HepG2 (cell line): ENCODE measurements around the gene CYP27A1. TPM values are rescaled to one million over a fixed set of nuclear protein-coding genes. Genes with fewer than 3 reads are reported as not detected.

Experiments used
- HNF4G ChIP-seq, 2 experiments: sonication (generic) in 1 of 2; formaldehyde crosslinking in 1 of 2; IDR thresholded peaks; 2 replicates each; pipeline versions ENCODE4 v1.4.0 to v1.6.1; 2011 to 2020; ENCODE audit warnings: borderline replicate concordance in 2 of 2, low read depth in 2 of 2, mild to moderate bottlenecking in 2 of 2, low read length in 1 of 2, missing genetic modification reagents in 1 of 2, moderate library complexity in 1 of 2
- JUNB ChIP-seq: sonication (generic); formaldehyde crosslinking; IDR thresholded peaks from 2 replicates; pipeline ENCODE4 v1.8.0; 2022; ENCODE audit warnings: missing genetic modification reagents, mild to moderate bottlenecking, borderline replicate concordance
- KAT8 ChIP-seq: IDR thresholded peaks from 2 replicates; pipeline ENCODE4 v1.6.1; 2016; ENCODE audit warnings: missing genetic modification reagents, missing compliant biosample characterization
- MEIS2 ChIP-seq: sonication (generic); formaldehyde crosslinking; IDR thresholded peaks from 2 replicates; pipeline ENCODE4 v1.9.0; 2021; ENCODE audit warnings: mild to moderate bottlenecking, missing genetic modification reagents
- NRL ChIP-seq: sonication (generic); formaldehyde crosslinking; IDR thresholded peaks from 2 replicates; pipeline ENCODE4 v1.5.0; 2020; ENCODE audit warnings: missing genetic modification reagents, mild to moderate bottlenecking, moderate library complexity, borderline replicate concordance
- PCBP1 ChIP-seq: fragments of 200-400 bp; formaldehyde crosslinking; IDR thresholded peaks from 2 replicates; pipeline ENCODE4 v1.6.1; 2017; ENCODE audit warnings: mild to moderate bottlenecking, low read depth, low read length, borderline replicate concordance
- POLR2G ChIP-seq: fragments of 200-400 bp; formaldehyde crosslinking; IDR thresholded peaks from 2 replicates; pipeline ENCODE4 v1.6.1; 2018; ENCODE audit warnings: mild to moderate bottlenecking, low read depth, low read length, moderate library complexity
- PTBP1 ChIP-seq: fragments of 200-400 bp; formaldehyde crosslinking; IDR thresholded peaks from 2 replicates; pipeline ENCODE4 v1.6.1; 2018; ENCODE audit warnings: low read length, low read depth; ENCODE audit not compliant: poor library complexity, severe bottlenecking
- SP4 ChIP-seq: sonication (generic); formaldehyde crosslinking; IDR thresholded peaks from 2 replicates; pipeline ENCODE4 v1.8.1; 2023; ENCODE audit warnings: mild to moderate bottlenecking, missing genetic modification reagents
- SRSF9 ChIP-seq: fragments of 200-400 bp; formaldehyde crosslinking; IDR thresholded peaks from 2 replicates; pipeline ENCODE4 v1.6.1; 2018; ENCODE audit warnings: borderline replicate concordance, mild to moderate bottlenecking, low read depth, low read length; ENCODE audit not compliant: insufficient read depth, poor library complexity, severe bottlenecking
- TCF7 ChIP-seq: sonication (generic); IDR thresholded peaks from 2 replicates; pipeline ENCODE4 v1.6.1; 2016; ENCODE audit warnings: antibody characterized with exemption, low read depth
- ZNF10 ChIP-seq: sonication (generic); formaldehyde crosslinking; IDR thresholded peaks from 2 replicates; pipeline ENCODE4 v1.4.0; 2020; ENCODE audit warnings: mild to moderate bottlenecking, low read depth, missing genetic modification reagents, borderline replicate concordance
- ZNF124 ChIP-seq: sonication (generic); formaldehyde crosslinking; IDR thresholded peaks from 2 replicates; pipeline ENCODE4 v1.4.0; 2020; ENCODE audit warnings: missing genetic modification reagents
- ZNF317 ChIP-seq: sonication (generic); formaldehyde crosslinking; IDR thresholded peaks from 2 replicates; pipeline ENCODE4 v1.5.0; 2020; ENCODE audit warnings: mild to moderate bottlenecking, missing genetic modification reagents
- ZNF354B ChIP-seq: sonication (generic); formaldehyde crosslinking; IDR thresholded peaks from 2 replicates; pipeline ENCODE4 v1.8.0; 2022; ENCODE audit warnings: mild to moderate bottlenecking, missing genetic modification reagents
- polyA plus RNA-seq, 8 experiments: library from polyadenylated mRNA; depleted of rRNA in 3 of 8; stranded (reverse) in 7 of 8; unstranded in 1 of 8; fragments of >200 nt; fragmentation: Illumina TruSeq in 4 of 8; extraction: Trizol in 4 of 8; gene quantifications; 2 replicates each; pipeline versions ENCODE4 v1.2.1 to v1.2.3, GENCODE V29; 2011 to 2016; ENCODE audit warnings: low read depth in 4 of 8, missing spikeins in 1 of 8, mixed read lengths in 1 of 8; ENCODE audit not compliant: insufficient read depth in 1 of 8
- total RNA-seq, 5 experiments: library from RNA; depleted of rRNA; stranded (reverse); fragments of >200 nt; fragmentation: Illumina TruSeq; extraction: Trizol; gene quantifications; 2 replicates each; pipeline ENCODE4 v1.2.3, GENCODE V29; 2016; ENCODE audit warnings: low read depth in 1 of 5
- TF ChIP-seq, protein P1 (sequence below): sonication (generic); formaldehyde crosslinking; IDR thresholded peaks from 2 replicates; pipeline ENCODE4 v1.4.0; 2020; ENCODE audit warnings: missing genetic modification reagents
- TF ChIP-seq, protein P2 (sequence below): IDR thresholded peaks from 2 replicates; pipeline ENCODE4 v1.6.1; 2016; ENCODE audit warnings: low read depth
- TF ChIP-seq, protein P3 (sequence below): IDR thresholded peaks from 2 replicates; pipeline ENCODE4 v1.6.1; 2016

The CYP27A1 gene
- total and polyA plus RNA-seq, 2 of the 13 experiments (the other 11 are each of a cell fraction or from before 2014, with no cell fraction given) = 157 to 266 TPM

- TF ChIP-seq, protein P1, sequence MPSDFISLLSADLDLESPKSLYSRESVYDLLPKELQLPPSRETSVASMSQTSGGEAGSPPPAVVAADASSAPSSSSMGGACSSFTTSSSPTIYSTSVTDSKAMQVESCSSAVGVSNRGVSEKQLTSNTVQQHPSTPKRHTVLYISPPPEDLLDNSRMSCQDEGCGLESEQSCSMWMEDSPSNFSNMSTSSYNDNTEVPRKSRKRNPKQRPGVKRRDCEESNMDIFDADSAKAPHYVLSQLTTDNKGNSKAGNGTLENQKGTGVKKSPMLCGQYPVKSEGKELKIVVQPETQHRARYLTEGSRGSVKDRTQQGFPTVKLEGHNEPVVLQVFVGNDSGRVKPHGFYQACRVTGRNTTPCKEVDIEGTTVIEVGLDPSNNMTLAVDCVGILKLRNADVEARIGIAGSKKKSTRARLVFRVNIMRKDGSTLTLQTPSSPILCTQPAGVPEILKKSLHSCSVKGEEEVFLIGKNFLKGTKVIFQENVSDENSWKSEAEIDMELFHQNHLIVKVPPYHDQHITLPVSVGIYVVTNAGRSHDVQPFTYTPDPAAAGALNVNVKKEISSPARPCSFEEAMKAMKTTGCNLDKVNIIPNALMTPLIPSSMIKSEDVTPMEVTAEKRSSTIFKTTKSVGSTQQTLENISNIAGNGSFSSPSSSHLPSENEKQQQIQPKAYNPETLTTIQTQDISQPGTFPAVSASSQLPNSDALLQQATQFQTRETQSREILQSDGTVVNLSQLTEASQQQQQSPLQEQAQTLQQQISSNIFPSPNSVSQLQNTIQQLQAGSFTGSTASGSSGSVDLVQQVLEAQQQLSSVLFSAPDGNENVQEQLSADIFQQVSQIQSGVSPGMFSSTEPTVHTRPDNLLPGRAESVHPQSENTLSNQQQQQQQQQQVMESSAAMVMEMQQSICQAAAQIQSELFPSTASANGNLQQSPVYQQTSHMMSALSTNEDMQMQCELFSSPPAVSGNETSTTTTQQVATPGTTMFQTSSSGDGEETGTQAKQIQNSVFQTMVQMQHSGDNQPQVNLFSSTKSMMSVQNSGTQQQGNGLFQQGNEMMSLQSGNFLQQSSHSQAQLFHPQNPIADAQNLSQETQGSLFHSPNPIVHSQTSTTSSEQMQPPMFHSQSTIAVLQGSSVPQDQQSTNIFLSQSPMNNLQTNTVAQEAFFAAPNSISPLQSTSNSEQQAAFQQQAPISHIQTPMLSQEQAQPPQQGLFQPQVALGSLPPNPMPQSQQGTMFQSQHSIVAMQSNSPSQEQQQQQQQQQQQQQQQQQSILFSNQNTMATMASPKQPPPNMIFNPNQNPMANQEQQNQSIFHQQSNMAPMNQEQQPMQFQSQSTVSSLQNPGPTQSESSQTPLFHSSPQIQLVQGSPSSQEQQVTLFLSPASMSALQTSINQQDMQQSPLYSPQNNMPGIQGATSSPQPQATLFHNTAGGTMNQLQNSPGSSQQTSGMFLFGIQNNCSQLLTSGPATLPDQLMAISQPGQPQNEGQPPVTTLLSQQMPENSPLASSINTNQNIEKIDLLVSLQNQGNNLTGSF (CRISPR knock-in tag) = no peak
- TF ChIP-seq ZNF124 (CRISPR knock-in tag) (peak; percentile 78; the same call in 1 of the 2 replicates), ZNF354B (CRISPR knock-in tag) (no peak), JUNB (CRISPR knock-in tag) (no peak), NRL (no peak), TCF7 (peak; percentile 71), PCBP1 (no peak), HNF4G (IDR thresholded peaks at IDR 0.05; ENCODE audit: borderline replicate concordance, low read depth, low read length) (peak; percentile 13; the same call in 1 of the 2 replicates), HNF4G (CRISPR knock-in tag; IDR thresholded peaks at IDR 0.05; ENCODE audit: borderline replicate concordance, low read depth) (0 out of 2 replicates have a peak, but pooled peaks have one; percentile 46), POLR2G (no peak), SP4 (CRISPR knock-in tag) (no peak), MEIS2 (CRISPR knock-in tag) (no peak), ZNF10 (no peak), ZNF317 (CRISPR knock-in tag) (no peak; the same call in 1 of the 2 replicates), KAT8 (CRISPR knock-in tag) (peak; percentile 86), PTBP1 (no peak), SRSF9 (no peak)
- TF ChIP-seq, protein P2, sequence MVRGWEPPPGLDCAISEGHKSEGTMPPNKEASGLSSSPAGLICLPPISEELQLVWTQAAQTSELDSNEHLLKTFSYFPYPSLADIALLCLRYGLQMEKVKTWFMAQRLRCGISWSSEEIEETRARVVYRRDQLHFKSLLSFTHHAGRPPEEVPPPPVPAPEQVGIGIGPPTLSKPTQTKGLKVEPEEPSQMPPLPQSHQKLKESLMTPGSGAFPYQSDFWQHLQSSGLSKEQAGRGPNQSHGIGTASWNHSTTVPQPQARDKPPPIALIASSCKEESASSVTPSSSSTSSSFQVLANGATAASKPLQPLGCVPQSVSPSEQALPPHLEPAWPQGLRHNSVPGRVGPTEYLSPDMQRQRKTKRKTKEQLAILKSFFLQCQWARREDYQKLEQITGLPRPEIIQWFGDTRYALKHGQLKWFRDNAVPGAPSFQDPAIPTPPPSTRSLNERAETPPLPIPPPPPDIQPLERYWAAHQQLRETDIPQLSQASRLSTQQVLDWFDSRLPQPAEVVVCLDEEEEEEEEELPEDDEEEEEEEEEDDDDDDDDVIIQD (CRISPR knock-in tag) = peak; percentile 69; the same call in 1 of the 2 replicates
- TF ChIP-seq, protein P3, sequence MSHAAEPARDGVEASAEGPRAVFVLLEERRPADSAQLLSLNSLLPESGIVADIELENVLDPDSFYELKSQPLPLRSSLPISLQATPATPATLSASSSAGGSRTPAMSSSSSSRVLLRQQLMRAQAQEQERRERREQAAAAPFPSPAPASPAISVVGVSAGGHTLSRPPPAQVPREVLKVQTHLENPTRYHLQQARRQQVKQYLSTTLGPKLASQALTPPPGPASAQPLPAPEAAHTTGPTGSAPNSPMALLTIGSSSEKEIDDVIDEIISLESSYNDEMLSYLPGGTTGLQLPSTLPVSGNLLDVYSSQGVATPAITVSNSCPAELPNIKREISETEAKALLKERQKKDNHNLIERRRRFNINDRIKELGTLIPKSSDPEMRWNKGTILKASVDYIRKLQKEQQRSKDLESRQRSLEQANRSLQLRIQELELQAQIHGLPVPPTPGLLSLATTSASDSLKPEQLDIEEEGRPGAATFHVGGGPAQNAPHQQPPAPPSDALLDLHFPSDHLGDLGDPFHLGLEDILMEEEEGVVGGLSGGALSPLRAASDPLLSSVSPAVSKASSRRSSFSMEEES (CRISPR knock-in tag) = 0 out of 2 replicates have a peak, but pooled peaks have one; percentile 38
Measured at GRCh38 chr2:218806346-218806978, 24.5 kb downstream of the CYP27A1 start (continued).
